Activated CD4-positive, alpha-beta memory T cell treated with anti-CD3 and anti-CD28 coated beads, Interleukin-2, amount 10 ng/mL, durations not matched to agents 7 days and 5 days (primary cell): ENCODE results near the gene NDUFS6. TPM values are rescaled to one million over a fixed set of nuclear protein-coding genes. Genes with fewer than 3 reads are reported as not detected.
A peak's percentile ranks its signal among the peaks of the same experiment; 100 is the strongest.

ENCODE experiments used
- CTCF ChIA-PET: fragments of 350-600 bp; sonication (Branson Sonifier 250); formaldehyde crosslinking; loops from one replicate; lab custom pipeline; 2021; ENCODE audit warnings: antibody characterized with exemption, inconsistent platforms; lab: Charles Lee
- POLR2A ChIA-PET: fragments of 350-600 bp; sonication (Branson Sonifier 250); formaldehyde crosslinking; loops from one replicate; lab custom pipeline; 2021; ENCODE audit warnings: antibody characterized with exemption; lab: Charles Lee
- DNase-seq: peaks from one replicate; pipeline ENCODE4 v3.0.0-alpha.2; 2020
- H3K27ac Mint-ChIP-seq: one replicate; pipeline ENCODE4 v1.8.0; 2021; ENCODE audit warnings: mild to moderate bottlenecking, mixed read lengths
- H3K27me3 Mint-ChIP-seq: one replicate; pipeline ENCODE4 v1.8.0; 2021; ENCODE audit warnings: mixed read lengths
- H3K36me3 Mint-ChIP-seq: one replicate; pipeline ENCODE4 v1.8.0; 2021; ENCODE audit warnings: low read depth, mixed read lengths
- H3K4me1 Mint-ChIP-seq: one replicate; pipeline ENCODE4 v1.8.0; 2021; ENCODE audit warnings: mixed read lengths
- H3K4me3 Mint-ChIP-seq: one replicate; pipeline ENCODE4 v1.8.0; 2021; ENCODE audit warnings: mild to moderate bottlenecking, mixed read lengths
- H3K9me3 Mint-ChIP-seq: one replicate; pipeline ENCODE4 v1.8.0; 2021; ENCODE audit warnings: mixed read lengths
- total RNA-seq, 2 experiments: library from RNA; stranded (reverse); gene quantifications; one replicate each; pipeline ENCODE4 v1.2.3, GENCODE V29; 2021

The NDUFS6 gene
- 10 to 100 TPM; 25.4 to 29.2 TPM for total RNA-seq

- H3K9me3 Mint-ChIP-seq = no peaks in the 10 kb centered on the region
- H3K4me1 Mint-ChIP-seq = peaks cover 47% of the 10 kb centered on the region
- peak within 1 kb of the TSS; percentile 99 for H3K27ac Mint-ChIP-seq
- CTCF ChIA-PET = interaction anchor here (0.7 to 1.0 kb wide), 2 partner anchors 9 to 15 kb away, joined by 3 read pairs; no protein-coding TSS in a partner anchor
- peak; percentile 83 for DNase-seq
- POLR2A ChIA-PET = interaction anchor here (1.0 to 4.1 kb wide), 7 partner anchors 9 to 1531 kb away, joined by 3 to 46 read pairs (median 3); partner anchors contain the start of gene PDCD6
- H3K36me3 Mint-ChIP-seq = peaks cover 63% of the 10 kb centered on the region
- H3K4me3 Mint-ChIP-seq = peak within 1 kb of the TSS; percentile 100
- no peaks in the 10 kb centered on the region for H3K27me3 Mint-ChIP-seq
These were observed at the start of gene NDUFS6 for GRCh38 chr5:1801222-1801966. NDUFS6 (plus strand) TSS chr5:1801407; CDS start chr5:1801418, 11 bp downstream.

GRCh38 chr5:1751864-1752822 lies 49.1 kb upstream of the NDUFS6 start:
- no peak for DNase-seq
- Mint-ChIP-seq H3K27ac (no peak overlapping the region), H3K4me1 (no peaks in the 10 kb centered on the region), H3K36me3 (no peaks in the 10 kb centered on the region), H3K27me3 (peaks cover 2% of the 10 kb centered on the region), H3K9me3 (no peaks in the 10 kb centered on the region), H3K4me3 (no peak overlapping the region)
- ChIA-PET CTCF (no interaction called here), POLR2A (interaction anchor here (1.1 kb wide), 1 partner anchor 9 kb away, joined by 3 read pairs; no protein-coding TSS in a partner anchor)

- Mint-ChIP-seq H3K27me3 (peaks cover 2% of the 10 kb centered on the region), H3K9me3 (no peaks in the 10 kb centered on the region), H3K27ac (no peak overlapping the region), H3K4me3 (no peak overlapping the region), H3K4me1 (no peaks in the 10 kb centered on the region), H3K36me3 (no peaks in the 10 kb centered on the region)
- CTCF ChIA-PET = no interaction called here
- POLR2A ChIA-PET = interaction anchor here (1.1 kb wide), 1 partner anchor 9 kb away, joined by 3 read pairs; no protein-coding TSS in a partner anchor
- DNase-seq = no peak
These were observed 48.3 kb upstream of the NDUFS6 start for GRCh38 chr5:1752881-1753280.

GRCh38 chr5:1753490-1753889 lies 47.7 kb upstream of the NDUFS6 start:
- Mint-ChIP-seq H3K27ac (no peak overlapping the region), H3K9me3 (no peaks in the 10 kb centered on the region), H3K4me3 (no peak overlapping the region), H3K36me3 (no peaks in the 10 kb centered on the region), H3K4me1 (no peaks in the 10 kb centered on the region), H3K27me3 (peaks cover 5% of the 10 kb centered on the region)
- POLR2A ChIA-PET = interaction anchor here (1.1 kb wide), 1 partner anchor 8 kb away, joined by 3 read pairs; no protein-coding TSS in a partner anchor
- CTCF ChIA-PET = no interaction called here
- DNase-seq = no peak

- POLR2A ChIA-PET = no interaction called here
- no peak for DNase-seq
- Mint-ChIP-seq H3K27ac (no peak overlapping the region), H3K4me3 (no peak overlapping the region), H3K36me3 (no peaks in the 10 kb centered on the region), H3K4me1 (no peaks in the 10 kb centered on the region), H3K27me3 (peaks cover 5% of the 10 kb centered on the region), H3K9me3 (no peaks in the 10 kb centered on the region)
- CTCF ChIA-PET = interaction anchor here (0.6 kb wide), 1 partner anchor 161 kb away, joined by 3 read pairs; no protein-coding TSS in a partner anchor
These were observed 46.5 kb upstream of the NDUFS6 start for GRCh38 chr5:1754531-1755220.

GRCh38 chr5:1755321-1755949 lies 45.8 kb upstream of the NDUFS6 start:
- Mint-ChIP-seq H3K27ac (no peak overlapping the region), H3K36me3 (no peaks in the 10 kb centered on the region), H3K9me3 (no peaks in the 10 kb centered on the region), H3K4me1 (no peaks in the 10 kb centered on the region), H3K27me3 (peaks cover 5% of the 10 kb centered on the region), H3K4me3 (no peak overlapping the region)
- CTCF ChIA-PET = interaction anchor here (0.6 kb wide), 1 partner anchor 162 kb away, joined by 3 read pairs; no protein-coding TSS in a partner anchor
- DNase-seq = peak; percentile 2
- POLR2A ChIA-PET = no interaction called here

- CTCF ChIA-PET = interaction anchor here (1.3 kb wide), 1 partner anchor 18 kb away, joined by 3 read pairs; no protein-coding TSS in a partner anchor
- Mint-ChIP-seq H3K27me3 (peaks cover 5% of the 10 kb centered on the region), H3K27ac (no peak overlapping the region), H3K4me1 (no peaks in the 10 kb centered on the region), H3K36me3 (no peaks in the 10 kb centered on the region), H3K4me3 (no peak overlapping the region), H3K9me3 (no peaks in the 10 kb centered on the region)
- POLR2A ChIA-PET = no interaction called here
- DNase-seq = no peak
These were observed 44.7 kb upstream of the NDUFS6 start for GRCh38 chr5:1756481-1756880.

- H3K4me3 Mint-ChIP-seq = no peak overlapping the region
- no peaks in the 10 kb centered on the region for H3K9me3 Mint-ChIP-seq
- peak; percentile 7 for DNase-seq
- no peak overlapping the region for H3K27ac Mint-ChIP-seq
- H3K27me3 Mint-ChIP-seq = peaks cover 7% of the 10 kb centered on the region
- CTCF ChIA-PET = interaction anchor here (1.3 kb wide), 1 partner anchor 19 kb away, joined by 3 read pairs; no protein-coding TSS in a partner anchor
- POLR2A ChIA-PET = no interaction called here
- no peaks in the 10 kb centered on the region for H3K36me3 Mint-ChIP-seq
- no peaks in the 10 kb centered on the region for H3K4me1 Mint-ChIP-seq
These were observed 43.7 kb upstream of the NDUFS6 start for GRCh38 chr5:1757511-1757910.

GRCh38 chr5:1758574-1758973 lies 42.6 kb upstream of the NDUFS6 start:
- H3K4me3 Mint-ChIP-seq = no peak overlapping the region
- ChIA-PET CTCF (no interaction called here), POLR2A (no interaction called here)
- no peaks in the 10 kb centered on the region for H3K4me1 Mint-ChIP-seq
- H3K27me3 Mint-ChIP-seq = peaks cover 12% of the 10 kb centered on the region
- H3K9me3 Mint-ChIP-seq = no peaks in the 10 kb centered on the region
- H3K36me3 Mint-ChIP-seq = no peaks in the 10 kb centered on the region
- H3K27ac Mint-ChIP-seq = no peak overlapping the region
- DNase-seq = no peak

- DNase-seq = peak; percentile 11
- no peak overlapping the region for H3K4me3 Mint-ChIP-seq
- no peaks in the 10 kb centered on the region for H3K9me3 Mint-ChIP-seq
- H3K27me3 Mint-ChIP-seq = peaks cover 15% of the 10 kb centered on the region
- no peaks in the 10 kb centered on the region for H3K4me1 Mint-ChIP-seq
- no peaks in the 10 kb centered on the region for H3K36me3 Mint-ChIP-seq
- POLR2A ChIA-PET = no interaction called here
- CTCF ChIA-PET = no interaction called here
- no peak overlapping the region for H3K27ac Mint-ChIP-seq
These were observed 41.7 kb upstream of the NDUFS6 start for GRCh38 chr5:1759378-1759970.

- CTCF ChIA-PET = no interaction called here
- H3K27me3 Mint-ChIP-seq = peaks cover 17% of the 10 kb centered on the region
These were observed 41.0 kb upstream of the NDUFS6 start for GRCh38 chr5:1760231-1760630.

More at GRCh38 chr5:1760231-1760630, 41.0 kb upstream of the NDUFS6 start:
- POLR2A ChIA-PET = no interaction called here
- Mint-ChIP-seq H3K36me3 (no peaks in the 10 kb centered on the region), H3K27ac (no peak overlapping the region), H3K9me3 (no peaks in the 10 kb centered on the region), H3K4me3 (no peak overlapping the region), H3K4me1 (no peaks in the 10 kb centered on the region)
- DNase-seq = no peak
